IMR-90 (cell line): Measurements from ENCODE around the gene MKNK2. TPM values are rescaled to one million over a fixed set of nuclear protein-coding genes. Genes with fewer than 3 reads are reported as not detected.

Experiments
- ATAC-seq: fragments of 200-7000 bp; cut with Tn5 transposase; 2 replicates; pipeline ENCODE4 v1.9.1; 2020; ENCODE audit warnings: low read depth, mild to moderate bottlenecking, moderate library complexity
- BruUV-seq: library from RNA; stranded (reverse); fragments of 400-500 nt; replicated peaks from 2 replicates; lab custom pipeline; 2021; lab: Mats Ljungman, UMichigan
- CTCF ChIA-PET: fragments of 300-600 bp; formaldehyde crosslinking; extraction: SDS; loops from one replicate; lab custom pipeline; 2021; ENCODE audit warnings: antibody characterized with exemption; lab: Yijun Ruan, JAX
- POLR2A ChIA-PET: fragments of 300-600 bp; sonication (Branson Sonifier 250); formaldehyde crosslinking; loops from one replicate; lab custom pipeline; 2022; ENCODE audit warnings: antibody characterized with exemption; ENCODE audit not compliant: unreplicated experiment; lab: Charles Lee
- DNase-seq: peaks from one replicate; pipeline ENCODE4 v3.0.0; 2013
- H2AFZ ChIP-seq: replicated peaks from 2 replicates; pipeline ENCODE3; 2013; ENCODE audit warnings: low read length, mild to moderate bottlenecking; ENCODE audit not compliant: poor library complexity
- H2AK5ac ChIP-seq: 2 replicates; pipeline ENCODE4 v1.6.1; 2013; ENCODE audit warnings: low read depth, low read length, inconsistent platforms
- H2AK9ac ChIP-seq: replicated peaks from 2 replicates; pipeline ENCODE3; 2013; ENCODE audit warnings: mild to moderate bottlenecking, low read depth, low read length, moderate library complexity; ENCODE audit not compliant: poor library complexity
- H2BK120ac ChIP-seq: 2 replicates; pipeline ENCODE4 v1.6.1; 2013; ENCODE audit warnings: low read depth, low read length, inconsistent platforms
- H2BK15ac ChIP-seq: 3 replicates; pipeline ENCODE4 v1.6.1; 2013; ENCODE audit warnings: low read depth, low read length, inconsistent platforms
- H2BK20ac ChIP-seq: 2 replicates; pipeline ENCODE4 v1.6.1; 2013; ENCODE audit warnings: low read depth, mild to moderate bottlenecking, inconsistent platforms, low read length, moderate library complexity
- H2BK5ac ChIP-seq: 2 replicates; pipeline ENCODE4 v1.6.1; 2013; ENCODE audit warnings: mild to moderate bottlenecking, low read depth, low read length, inconsistent platforms; ENCODE audit not compliant: poor library complexity, severe bottlenecking
- H3K14ac ChIP-seq: replicated peaks from 2 replicates; pipeline ENCODE4 v1.6.1; 2013; ENCODE audit warnings: low read depth, low read length, inconsistent platforms
- H3K18ac ChIP-seq: 2 replicates; pipeline ENCODE4 v1.6.1; 2013; ENCODE audit warnings: low read depth, low read length, control low read depth
- H3K23ac ChIP-seq: 2 replicates; pipeline ENCODE4 v1.6.1; 2013; ENCODE audit warnings: low read depth, low read length, inconsistent platforms
- H3K27ac ChIP-seq: 2 replicates; pipeline ENCODE4 v1.5.1; 2013; ENCODE audit warnings: mild to moderate bottlenecking, control low read depth, low read length; ENCODE audit not compliant: insufficient read depth
- H3K27me3 ChIP-seq: 2 replicates; pipeline ENCODE4 v1.6.1; 2013; ENCODE audit warnings: low read length; ENCODE audit not compliant: control insufficient read depth, insufficient read depth
- H3K36me3 ChIP-seq: 2 replicates; pipeline ENCODE4 v1.6.1; 2013; ENCODE audit warnings: low read length, mixed read lengths; ENCODE audit not compliant: control insufficient read depth, insufficient read depth
- H3K4ac ChIP-seq: 2 replicates; pipeline ENCODE4 v1.6.1; 2013; ENCODE audit warnings: low read depth, low read length, inconsistent platforms
- H3K4me1 ChIP-seq: 2 replicates; pipeline ENCODE4 v1.6.1; 2013; ENCODE audit warnings: low read length, mixed read lengths; ENCODE audit not compliant: control insufficient read depth, insufficient read depth
- H3K4me2 ChIP-seq: 2 replicates; pipeline ENCODE4 v1.6.1; 2013; ENCODE audit warnings: low read depth, mild to moderate bottlenecking, control low read depth, low read length, moderate library complexity
- H3K4me3 ChIP-seq: 2 replicates; pipeline ENCODE4 v1.5.1; 2013; ENCODE audit warnings: low read depth, mild to moderate bottlenecking, control low read depth, low read length, moderate library complexity; ENCODE audit not compliant: insufficient read depth
- H3K56ac ChIP-seq: 2 replicates; pipeline ENCODE4 v1.6.1; 2013; ENCODE audit warnings: low read length, inconsistent platforms; ENCODE audit not compliant: insufficient read depth; ENCODE audit errors: extremely low read depth
- H3K79me1 ChIP-seq, 2 experiments: 2 replicates each; pipeline ENCODE4 v1.6.1; 2013; ENCODE audit warnings: low read length in 2 of 2, inconsistent platforms in 1 of 2, low read depth in 1 of 2
- H3K9ac ChIP-seq: 2 replicates; pipeline ENCODE4 v1.6.1; 2013; ENCODE audit warnings: low read depth, low read length, control low read depth
- H3K9me1 ChIP-seq: 2 replicates; pipeline ENCODE4 v1.6.1; 2013; ENCODE audit warnings: low read length, inconsistent platforms; ENCODE audit not compliant: insufficient read depth
- H3K9me3 ChIP-seq: 2 replicates; pipeline ENCODE4 v1.6.1; 2013; ENCODE audit warnings: low read length; ENCODE audit not compliant: control insufficient read depth, insufficient read depth
- H4K20me1 ChIP-seq: 2 replicates; pipeline ENCODE4 v1.6.1; 2013; ENCODE audit warnings: low read length, inconsistent platforms; ENCODE audit not compliant: insufficient read depth
- H4K5ac ChIP-seq: 2 replicates; pipeline ENCODE4 v1.6.1; 2013; ENCODE audit warnings: mild to moderate bottlenecking, low read depth, low read length, control low read depth
- H4K8ac ChIP-seq, 2 experiments: 2 replicates each; pipeline ENCODE4 v1.6.1; 2013; ENCODE audit warnings: low read depth in 2 of 2, low read length in 2 of 2, control low read depth in 1 of 2, inconsistent platforms in 1 of 2
- H4K91ac ChIP-seq: 2 replicates; pipeline ENCODE4 v1.6.1; 2013; ENCODE audit warnings: low read depth, low read length, inconsistent platforms; ENCODE audit not compliant: insufficient read depth
- BHLHE40 ChIP-seq: fragments of 150-350 bp; IDR thresholded peaks from 2 replicates; pipeline ENCODE4 v1.6.1; 2016; ENCODE audit warnings: mild to moderate bottlenecking, low read depth, low read length
- CEBPB ChIP-seq: IDR thresholded peaks from 2 replicates; pipeline ENCODE4 v1.6.1; 2012; ENCODE audit warnings: low read depth, low read length, improper control_type of control experiment
- ELK1 ChIP-seq: fragments of 150-350 bp; IDR thresholded peaks from 2 replicates; pipeline ENCODE4 v1.6.1; 2016; ENCODE audit warnings: low read depth, mild to moderate bottlenecking, low read length, moderate library complexity, borderline replicate concordance
- FOS ChIP-seq: fragments of 150-350 bp; IDR thresholded peaks from 2 replicates; pipeline ENCODE4 v1.6.1; 2016; ENCODE audit warnings: low read depth, low read length
- MAFK ChIP-seq: IDR thresholded peaks from 2 replicates; pipeline ENCODE4 v1.6.1; 2012; ENCODE audit warnings: low read depth, low read length, improper control_type of control experiment
- MAZ ChIP-seq: IDR thresholded peaks from 2 replicates; pipeline ENCODE4 v1.6.1; 2012; ENCODE audit warnings: low read depth, mild to moderate bottlenecking, low read length, improper control_type of control experiment, moderate library complexity, borderline replicate concordance
- MXI1 ChIP-seq: IDR thresholded peaks from 2 replicates; pipeline ENCODE4 v1.6.1; 2012; ENCODE audit warnings: low read depth, mild to moderate bottlenecking, low read length, moderate library complexity, borderline replicate concordance
- NFE2L2 ChIP-seq: fragments of 150-350 bp; IDR thresholded peaks from 2 replicates; pipeline ENCODE4 v1.6.1; 2016; ENCODE audit warnings: low read depth, mild to moderate bottlenecking, low read length
- POLR2A ChIP-seq: IDR thresholded peaks from 2 replicates; pipeline ENCODE4 v1.6.1; 2012; ENCODE audit warnings: mild to moderate bottlenecking, low read depth, low read length
- RAD21 ChIP-seq: IDR thresholded peaks from 2 replicates; pipeline ENCODE4 v1.6.1; 2012; ENCODE audit warnings: low read length, improper control_type of control experiment
- RCOR1 ChIP-seq: IDR thresholded peaks from 2 replicates; pipeline ENCODE4 v1.6.1; 2012; ENCODE audit warnings: mild to moderate bottlenecking, low read length, improper control_type of control experiment; ENCODE audit not compliant: insufficient replicate concordance
- RFX5 ChIP-seq: IDR thresholded peaks from 2 replicates; pipeline ENCODE4 v1.8.0; 2012; ENCODE audit warnings: low read depth, mild to moderate bottlenecking, low read length, moderate library complexity
- SMC3 ChIP-seq: fragments of 150-350 bp; IDR thresholded peaks from 2 replicates; pipeline ENCODE4 v1.6.1; 2016; ENCODE audit warnings: low read depth, mild to moderate bottlenecking, antibody characterized with exemption, low read length, moderate library complexity
- WGBS, 2 experiments: methylation state at CpG; one replicate each; pipeline versions ENCODE4 v1.1.5 to v1.1.7; 2013; ENCODE audit warnings: missing lambda C conversion rate in 2 of 2; ENCODE audit not compliant: insufficient read length in 1 of 2; ENCODE audit errors: extremely low coverage in 2 of 2; 5-methylcytosine and 5-hydroxymethylcytosine counted together
- dilution Hi-C: fragments of 300-500 bp; cut with HindIII; formaldehyde crosslinking; loops from one replicate; pipeline ENCODE4 v1.14.3; 2018; ENCODE audit warnings: low sequenced_read_pairs; ENCODE audit not compliant: unreplicated experiment
- in situ Hi-C: fragments of 300-500 bp; cut with MboI; formaldehyde crosslinking; loops from 3 replicates; pipeline ENCODE4 v1.14.3; 2019; ENCODE audit warnings: low sequenced_read_pairs, inconsistent platforms, mixed read lengths
- intact Hi-C: fragments of 100-400 bp; cut with micrococcal nuclease; formaldehyde crosslinking; loops from 2 replicates; pipeline ENCODE4 v1.10.0; 2022
- polyA plus RNA-seq, 3 experiments: library from polyadenylated mRNA; depleted of rRNA; stranded (reverse); fragments of >200 nt; gene quantifications; 2 replicates each; pipeline ENCODE4 v1.2.3, GENCODE V29; 2012; ENCODE audit warnings: low replicate concordance in 1 of 3
- total RNA-seq: library from RNA; depleted of rRNA; stranded (reverse); fragments of >200 nt; gene quantifications from 2 replicates; pipeline ENCODE4 v1.2.3, GENCODE V29; 2012

The MKNK2 gene
- total and polyA plus RNA-seq, 2 of the 4 experiments (the other 2 are of a cell fraction) = 21.9 to 31.8 TPM

- TF ChIP-seq RAD21 (no peak), MXI1 (no peak)
Measured at GRCh38 chr19:2053601-2054389, 2.8 kb upstream of the MKNK2 start (continued).

GRCh38 chr19:2051773-2052704, 995 bp upstream of the MKNK2 start:
- dilution Hi-C loops = no loop called here
- Histone ChIP-seq H3K4ac (peak overlapping the region; percentile 64), H3K56ac (no peak overlapping the region), H3K36me3 (peaks cover 6% of the 10 kb centered on the region; the same call in 1 of the 2 replicates), H3K79me1 (peaks cover 5 to 48% of the 10 kb centered on the region in 2 experiments; a peak in 3 of 4 replicates), H3K18ac (no peak overlapping the region; the same call in 1 of the 2 replicates), H4K5ac (peak overlapping the region; percentile 92), H4K8ac (peak overlapping the region; percentile 93 to 97), H3K4me1 (peaks cover 33% of the 10 kb centered on the region), H3K9ac (no peak overlapping the region), H2BK120ac (peak overlapping the region; percentile 1; the same call in 1 of the 2 replicates), H2BK15ac (no peak overlapping the region), H2AK5ac (peak overlapping the region; percentile 83), H3K27me3 (no peaks in the 10 kb centered on the region), H3K9me1 (peaks cover 12% of the 10 kb centered on the region), H2AFZ (peak overlapping the region; percentile 90), H4K91ac (peak overlapping the region; percentile 72), H2AK9ac (peak overlapping the region; percentile 89), H3K23ac (0 out of 2 replicates have a peak overlapping the region, but pooled peaks have one; percentile 15), H3K27ac (peak overlapping the region; percentile 85; the same call in 1 of the 2 replicates), H3K14ac (peak overlapping the region; percentile 46), H3K4me2 (no peak overlapping the region), H4K20me1 (peaks cover 35% of the 10 kb centered on the region), H2BK5ac (no peak overlapping the region), H3K9me3 (no peaks in the 10 kb centered on the region), H2BK20ac (no peak overlapping the region), H3K4me3 (no peak overlapping the region)
- BruUV-seq = no TSS peak
- no CpG with 5 or more reads among the region's 18 CpGs for WGBS, 2 experiments
- no peak for DNase-seq
- in situ Hi-C loops = no loop called here
- ChIA-PET CTCF (no interaction called here), POLR2A (no interaction called here)
- intact Hi-C loops = no loop called here
- ATAC-seq = no peak
- TF ChIP-seq ELK1 (no peak), RAD21 (no peak), SMC3 (no peak), MAFK (no peak), BHLHE40 (no peak), CEBPB (no peak), NFE2L2 (no peak), POLR2A (no peak), MAZ (no peak), RCOR1 (no peak), FOS (no peak), MXI1 (no peak), RFX5 (no peak)
